Measurements from ENCODE around the gene GLB1L2.
"Not testable (repeated sequence)": the region's sequence is repeated elsewhere in the genome, so short reads cannot be mapped to it uniquely, and the experiment has no call there.

Gene GLB1L2, protein sequence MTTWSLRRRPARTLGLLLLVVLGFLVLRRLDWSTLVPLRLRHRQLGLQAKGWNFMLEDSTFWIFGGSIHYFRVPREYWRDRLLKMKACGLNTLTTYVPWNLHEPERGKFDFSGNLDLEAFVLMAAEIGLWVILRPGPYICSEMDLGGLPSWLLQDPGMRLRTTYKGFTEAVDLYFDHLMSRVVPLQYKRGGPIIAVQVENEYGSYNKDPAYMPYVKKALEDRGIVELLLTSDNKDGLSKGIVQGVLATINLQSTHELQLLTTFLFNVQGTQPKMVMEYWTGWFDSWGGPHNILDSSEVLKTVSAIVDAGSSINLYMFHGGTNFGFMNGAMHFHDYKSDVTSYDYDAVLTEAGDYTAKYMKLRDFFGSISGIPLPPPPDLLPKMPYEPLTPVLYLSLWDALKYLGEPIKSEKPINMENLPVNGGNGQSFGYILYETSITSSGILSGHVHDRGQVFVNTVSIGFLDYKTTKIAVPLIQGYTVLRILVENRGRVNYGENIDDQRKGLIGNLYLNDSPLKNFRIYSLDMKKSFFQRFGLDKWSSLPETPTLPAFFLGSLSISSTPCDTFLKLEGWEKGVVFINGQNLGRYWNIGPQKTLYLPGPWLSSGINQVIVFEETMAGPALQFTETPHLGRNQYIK

DNA sequence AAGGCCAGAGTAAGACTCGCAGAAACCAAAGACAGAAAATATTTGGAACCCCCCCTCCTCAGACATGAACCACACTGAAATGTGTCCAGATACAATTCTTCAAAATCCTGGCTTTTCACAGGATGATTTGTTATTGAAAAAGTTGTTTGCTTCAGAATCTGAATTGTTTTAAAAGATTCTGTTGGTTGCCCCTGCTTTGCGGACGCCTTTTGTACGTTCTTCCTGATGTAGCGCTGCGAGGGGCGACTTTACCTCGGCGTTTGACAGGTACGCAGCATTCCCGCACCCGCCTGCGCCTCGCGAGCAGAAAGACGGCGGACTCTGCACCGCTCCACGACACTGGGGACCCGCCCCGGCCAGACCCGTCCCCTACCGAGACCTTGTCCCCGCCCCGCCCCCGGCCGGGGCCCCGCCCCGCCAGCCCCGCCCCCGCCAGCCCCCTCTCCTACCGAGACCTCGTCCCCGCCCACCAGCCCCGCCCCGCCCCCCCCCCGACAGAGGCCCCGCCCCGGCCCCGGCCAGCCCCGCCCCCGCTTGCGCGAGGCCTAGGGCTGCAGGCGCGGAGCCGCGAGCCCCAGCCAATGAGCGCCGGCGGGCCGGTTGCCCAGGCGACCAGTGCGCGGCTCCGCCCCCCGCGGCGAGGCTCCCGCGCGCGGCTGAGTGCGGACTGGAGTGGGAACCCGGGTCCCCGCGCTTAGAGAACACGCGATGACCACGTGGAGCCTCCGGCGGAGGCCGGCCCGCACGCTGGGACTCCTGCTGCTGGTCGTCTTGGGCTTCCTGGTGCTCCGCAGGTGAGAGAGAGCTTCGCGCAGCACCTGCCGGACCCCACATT is at the start of gene GLB1L2:
GLB1L2 (plus strand) TSS at position 635 of the 835 bp plus-strand sequence; CDS start at position 709, 74 bp downstream.
- no peak for TF ChIP-seq EZH2phosphoT487 (IDR thresholded peaks at IDR 0.05; ENCODE audit: low read depth)
- TF ChIP-seq, protein P1, sequence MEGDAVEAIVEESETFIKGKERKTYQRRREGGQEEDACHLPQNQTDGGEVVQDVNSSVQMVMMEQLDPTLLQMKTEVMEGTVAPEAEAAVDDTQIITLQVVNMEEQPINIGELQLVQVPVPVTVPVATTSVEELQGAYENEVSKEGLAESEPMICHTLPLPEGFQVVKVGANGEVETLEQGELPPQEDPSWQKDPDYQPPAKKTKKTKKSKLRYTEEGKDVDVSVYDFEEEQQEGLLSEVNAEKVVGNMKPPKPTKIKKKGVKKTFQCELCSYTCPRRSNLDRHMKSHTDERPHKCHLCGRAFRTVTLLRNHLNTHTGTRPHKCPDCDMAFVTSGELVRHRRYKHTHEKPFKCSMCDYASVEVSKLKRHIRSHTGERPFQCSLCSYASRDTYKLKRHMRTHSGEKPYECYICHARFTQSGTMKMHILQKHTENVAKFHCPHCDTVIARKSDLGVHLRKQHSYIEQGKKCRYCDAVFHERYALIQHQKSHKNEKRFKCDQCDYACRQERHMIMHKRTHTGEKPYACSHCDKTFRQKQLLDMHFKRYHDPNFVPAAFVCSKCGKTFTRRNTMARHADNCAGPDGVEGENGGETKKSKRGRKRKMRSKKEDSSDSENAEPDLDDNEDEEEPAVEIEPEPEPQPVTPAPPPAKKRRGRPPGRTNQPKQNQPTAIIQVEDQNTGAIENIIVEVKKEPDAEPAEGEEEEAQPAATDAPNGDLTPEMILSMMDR (IDR thresholded peaks at IDR 0.05; ENCODE audit: low read depth, low read length), result no peak
- Histone ChIP-seq H3K4me2 (ENCODE audit: low read length) (no peak within 1 kb of the TSS), H3K9me3 (ENCODE audit: insufficient read depth, low read length) (no peaks in the 10 kb centered on the region), H3K27ac (ENCODE audit: low read length) (no peak within 1 kb of the TSS), H4K20me1 (ENCODE audit: insufficient read depth, low read length) (no peaks in the 10 kb centered on the region), H3K4me1 (ENCODE audit: low read length) (no peaks in the 10 kb centered on the region), H3K27me3 (ENCODE audit: low read depth, low read length) (no peaks in the 10 kb centered on the region), H3K79me2 (ENCODE audit: low read length) (no peaks in the 10 kb centered on the region), H2AFZ (ENCODE audit: low read depth, low read length) (no peak within 1 kb of the TSS), H3K4me3 (ENCODE audit: low read length) (no peak within 1 kb of the TSS), H3K9ac (ENCODE audit: low read length) (no peak within 1 kb of the TSS), H3K36me3 (replicated peaks; ENCODE audit: low read depth, low read length) (no peaks in the 10 kb centered on the region)

DNA sequence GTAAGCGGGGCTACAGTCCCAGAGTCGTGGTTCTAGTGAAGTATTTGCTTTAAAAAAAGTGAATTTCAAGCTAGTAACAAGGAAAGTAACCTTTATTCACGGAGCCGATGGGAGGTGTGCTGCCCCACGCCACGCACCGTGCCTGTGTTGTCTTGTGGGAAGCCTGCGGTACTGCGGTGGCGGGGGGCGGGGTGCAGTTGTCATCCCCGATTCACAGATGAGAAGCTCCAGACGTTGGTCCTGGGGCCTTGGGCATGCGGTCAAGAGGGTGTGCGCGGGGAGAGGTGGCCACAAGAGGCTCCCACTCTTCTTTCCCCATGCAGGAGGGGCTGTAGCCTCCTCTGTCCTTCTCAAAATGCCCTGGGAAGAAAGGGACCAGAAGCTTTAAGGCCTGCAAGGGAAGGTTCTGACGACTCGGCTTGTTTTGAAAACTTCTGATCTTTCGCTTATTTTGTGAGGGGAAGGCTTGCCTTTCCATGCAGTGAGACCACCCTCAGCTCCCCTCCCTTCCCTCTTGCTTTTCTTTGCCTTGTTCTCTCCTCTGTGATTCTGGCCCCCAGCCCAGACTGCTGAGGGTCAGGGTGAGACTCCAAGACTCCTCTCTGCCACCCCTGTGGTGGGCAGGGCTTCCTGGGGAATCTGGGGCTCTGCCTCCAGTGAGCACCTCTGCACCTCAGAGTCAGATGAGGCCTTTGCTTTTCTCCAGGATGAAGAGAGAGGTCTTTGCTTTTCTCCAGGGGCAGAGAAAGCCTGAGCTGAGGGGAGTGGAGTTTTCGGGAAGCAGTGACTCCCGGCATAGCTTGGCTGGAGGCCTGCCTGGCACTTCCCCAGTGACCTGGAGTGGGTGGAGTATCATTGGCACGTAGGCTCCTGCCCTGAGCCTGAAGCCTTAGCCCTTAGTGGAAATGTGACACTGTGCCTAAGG is 49.4 kb upstream of the GLB1L2 start:
- H3K4me1 ChIP-seq (ENCODE audit: low read length), result no peaks in the 10 kb centered on the region
- no peak overlapping the region for H3K27ac ChIP-seq (ENCODE audit: low read length)
- no peak overlapping the region for H3K4me2 ChIP-seq (ENCODE audit: low read length)
- H3K4me3 ChIP-seq (ENCODE audit: low read length), result no peak overlapping the region
- no peaks in the 10 kb centered on the region for H3K79me2 ChIP-seq (ENCODE audit: low read length)
- H3K9ac ChIP-seq (ENCODE audit: low read length), result no peak overlapping the region
- H3K9me3 ChIP-seq (ENCODE audit: insufficient read depth, low read length), result no peaks in the 10 kb centered on the region
- H4K20me1 ChIP-seq (ENCODE audit: insufficient read depth, low read length), result no peaks in the 10 kb centered on the region
- 0 out of 2 replicates have a peak, but pooled peaks cover 2% of the 10 kb centered on the region for H3K27me3 ChIP-seq (ENCODE audit: low read depth, low read length)
- TF ChIP-seq EZH2phosphoT487 (IDR thresholded peaks at IDR 0.05; ENCODE audit: low read depth), result no peak
- TF ChIP-seq, protein P1 (IDR thresholded peaks at IDR 0.05; ENCODE audit: low read depth, low read length), result no peak
- H3K36me3 ChIP-seq (replicated peaks; ENCODE audit: low read depth, low read length), result no peaks in the 10 kb centered on the region
- no peak overlapping the region for H2AFZ ChIP-seq (ENCODE audit: low read depth, low read length)

DNA sequence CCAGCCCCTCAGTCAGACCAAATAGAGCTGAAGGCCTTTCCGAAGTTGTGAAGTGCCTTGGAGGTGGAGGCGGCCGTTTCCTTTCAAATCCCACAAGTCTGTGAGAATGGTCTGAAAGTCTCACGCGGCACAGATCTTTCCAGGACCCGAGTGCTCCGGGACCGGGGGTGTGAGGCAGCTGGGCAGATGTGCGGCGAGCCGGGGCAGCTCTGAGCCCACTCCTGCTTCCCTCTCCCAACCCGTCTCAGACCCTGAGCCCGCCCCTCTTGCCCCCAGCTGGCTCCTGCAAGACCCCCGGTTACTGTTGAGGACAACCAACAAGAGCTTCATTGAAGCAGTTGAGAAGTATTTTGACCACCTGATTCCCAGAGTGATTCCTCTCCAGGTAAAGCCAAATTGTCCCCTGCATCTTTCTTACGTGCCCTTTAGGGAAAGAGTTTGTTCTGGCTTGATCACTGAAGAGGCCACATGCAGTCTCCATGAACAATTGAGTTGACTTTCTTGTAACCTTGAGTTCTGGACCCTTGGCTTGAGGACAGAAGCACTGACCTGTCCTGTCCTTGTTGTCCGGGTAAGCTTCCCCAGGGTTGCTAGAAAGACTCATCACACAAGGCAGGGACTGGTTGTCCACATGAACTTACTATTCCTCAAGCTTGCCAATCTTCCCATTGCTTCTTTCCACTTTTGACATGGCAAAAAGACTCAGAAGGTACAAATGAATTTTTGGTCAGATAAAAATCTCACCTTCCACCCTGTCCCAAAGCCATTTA is 48.1 kb upstream of the GLB1L2 start:
- no peak overlapping the region for H3K4me2 ChIP-seq (ENCODE audit: low read length)
- H3K4me1 ChIP-seq (ENCODE audit: low read length), result no peaks in the 10 kb centered on the region
- TF ChIP-seq EZH2phosphoT487 (IDR thresholded peaks at IDR 0.05; ENCODE audit: low read depth), result no peak
- TF ChIP-seq, protein P1 (IDR thresholded peaks at IDR 0.05; ENCODE audit: low read depth, low read length), result no peak
- no peaks in the 10 kb centered on the region for H4K20me1 ChIP-seq (ENCODE audit: insufficient read depth, low read length)
- H3K79me2 ChIP-seq (ENCODE audit: low read length), result no peaks in the 10 kb centered on the region
- H3K9me3 ChIP-seq (ENCODE audit: insufficient read depth, low read length), result no peaks in the 10 kb centered on the region
- H3K27me3 ChIP-seq (ENCODE audit: low read depth, low read length), result 0 out of 2 replicates have a peak, but pooled peaks cover 2% of the 10 kb centered on the region
- H3K27ac ChIP-seq (ENCODE audit: low read length), result no peak overlapping the region
- H3K9ac ChIP-seq (ENCODE audit: low read length), result no peak overlapping the region
- no peak overlapping the region for H3K4me3 ChIP-seq (ENCODE audit: low read length)
- H3K36me3 ChIP-seq (replicated peaks; ENCODE audit: low read depth, low read length), result no peaks in the 10 kb centered on the region
- no peak overlapping the region for H2AFZ ChIP-seq (ENCODE audit: low read depth, low read length)

DNA sequence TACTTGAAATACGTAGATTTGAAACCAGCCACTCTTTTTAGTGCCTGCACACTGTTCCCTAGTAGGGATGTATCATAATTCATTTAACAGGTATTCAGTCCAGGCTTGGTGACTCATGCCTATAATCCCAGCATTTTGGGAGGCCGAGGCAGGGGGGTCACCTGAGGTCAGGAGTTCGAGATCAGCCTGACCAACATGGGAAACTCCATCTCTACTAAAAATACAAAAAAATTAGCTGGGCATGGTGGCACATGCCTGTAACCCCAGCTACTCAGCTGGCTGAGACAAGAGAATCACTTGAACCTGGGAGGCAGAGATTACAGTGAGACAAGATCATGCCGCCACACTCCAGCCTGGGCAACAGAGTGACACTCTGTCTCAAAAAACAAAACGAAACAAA is 47.4 kb upstream of the GLB1L2 start:
- not testable (repeated sequence) for H3K4me1 ChIP-seq (ENCODE audit: low read length); H2AFZ ChIP-seq (ENCODE audit: low read depth, low read length); H3K36me3 ChIP-seq (replicated peaks; ENCODE audit: low read depth, low read length); H3K4me2 ChIP-seq (ENCODE audit: low read length); H3K79me2 ChIP-seq (ENCODE audit: low read length); H3K27me3 ChIP-seq (ENCODE audit: low read depth, low read length); H4K20me1 ChIP-seq (ENCODE audit: insufficient read depth, low read length); H3K9me3 ChIP-seq (ENCODE audit: insufficient read depth, low read length); H3K27ac ChIP-seq (ENCODE audit: low read length); H3K9ac ChIP-seq (ENCODE audit: low read length); H3K4me3 ChIP-seq (ENCODE audit: low read length)
